ENCODE results near the gene DTX3L. TPM values are rescaled to one million over a fixed set of nuclear protein-coding genes. Genes with fewer than 3 reads are reported as not detected.

DTX3L gene
- total and polyA plus RNA-seq, 2 of the 8 experiments (the other 6 are each of a cell fraction or from before 2014, with no cell fraction given), result 1.7 to 11.3 TPM

- Histone ChIP-seq H2BK5ac (ENCODE audit: low read depth, low read length) (no peak overlapping the region), H3K79me2 (ENCODE audit: control insufficient read depth in 1 of 2, insufficient read depth in 2 of 2, low read length in 2 of 2) (no peaks in the 10 kb centered on the region), H2BK15ac (ENCODE audit: low read length) (no peak overlapping the region), H3K4me2 (ENCODE audit: insufficient read depth in 1 of 2, low read depth in 2 of 2, low read length in 2 of 2) (no peak overlapping the region), H3K23me2 (ENCODE audit: low read depth, low read length) (no peaks in the 10 kb centered on the region), H3K27ac (ENCODE audit: low read depth, low read length) (no peak overlapping the region), H4K20me1 (replicated peaks in 1 of 2; ENCODE audit: control insufficient read depth in 1 of 2, insufficient read depth in 2 of 2, low read length in 2 of 2) (no peaks in the 10 kb centered on the region), H2BK20ac (ENCODE audit: low read length) (no peak overlapping the region), H3K4ac (replicated peaks; ENCODE audit: insufficient read length, low read depth, low read length) (no peak overlapping the region), H3K4me3 (ENCODE audit: extremely low read depth in 1 of 4, insufficient read depth in 2 of 4, low read depth in 3 of 4, low read length in 4 of 4) (no peak overlapping the region), H3K27me3 (replicated peaks in 1 of 4; ENCODE audit: control insufficient read depth in 3 of 4, extremely low read depth in 1 of 4, insufficient read depth in 3 of 4, low read length in 3 of 4) (no peaks in the 10 kb centered on the region), H2BK120ac (replicated peaks; ENCODE audit: low read depth, low read length) (no peak overlapping the region), H4K5ac (ENCODE audit: insufficient read length, low read depth, low read length) (no peak overlapping the region), H3K9me3 (ENCODE audit: insufficient read depth in 2 of 2, low read depth in 1 of 2, low read length in 1 of 2) (no peaks in the 10 kb centered on the region), H3K36me3 (ENCODE audit: control insufficient read depth in 2 of 4, insufficient read depth in 4 of 4, low read length in 3 of 4) (no peaks in the 10 kb centered on the region), H3K9ac (replicated peaks in 1 of 4; ENCODE audit: extremely low read depth in 1 of 4, low read depth in 3 of 4, low read length in 3 of 4) (no peak overlapping the region), H4K8ac (ENCODE audit: extremely low read depth, insufficient read depth, low read length) (no peak overlapping the region), H2BK12ac (ENCODE audit: low read depth, low read length) (no peak overlapping the region), H3K14ac (ENCODE audit: insufficient read length) (no peak overlapping the region), H3K4me1 (replicated peaks in 1 of 4; ENCODE audit: control insufficient read depth in 3 of 4, insufficient read depth in 4 of 4, low read length in 3 of 4) (peaks cover 0 to 2% (median 0%) of the 10 kb centered on the region in 4 experiments; a peak in 1 of 7 replicates), H3K23ac (ENCODE audit: insufficient read length) (no peak overlapping the region), H2AFZ (ENCODE audit: low read length) (no peak overlapping the region), H4K91ac (replicated peaks; ENCODE audit: insufficient read length, low read length) (no peak overlapping the region), H2AK5ac (ENCODE audit: low read depth, low read length) (no peak overlapping the region), H3K18ac (ENCODE audit: extremely low read depth, low read length) (no peak overlapping the region), H3K79me1 (ENCODE audit: low read depth, low read length) (no peaks in the 10 kb centered on the region), H3K56ac (replicated peaks; ENCODE audit: insufficient read length, low read depth, low read length) (no peak overlapping the region)
- ChIA-PET CTCF (ENCODE audit: partially characterized antibody) (no interaction called here), POLR2A (ENCODE audit: partially characterized antibody) (no interaction called here)
- 77% methylated on average over 5 of the region's 5 CpGs; no CpG with 5 or more reads in 1 of the 2 experiments for WGBS, 2 experiments (ENCODE audit: extremely low coverage in 1 of 2, insufficient coverage in 1 of 2, insufficient read length in 1 of 2, insufficient replicate concordance in 2 of 2, low coverage in 1 of 2, low lambda C conversion rate in 2 of 2, missing lambda C conversion rate in 1 of 2)
- TF ChIP-seq MAFK (IDR thresholded peaks at IDR 0.05; ENCODE audit: low read depth, low read length), result 0 out of 2 replicates have a peak, but pooled peaks have one; percentile 13
- TF ChIP-seq SP1 (IDR thresholded peaks at IDR 0.05; ENCODE audit: low read depth, low read length), result no peak
- FAIRE-seq, result no peak
- no peak for DNase-seq (ENCODE audit: low read depth in 1 of 2, low spot score in 2 of 2)
These were observed 25.2 kb downstream of the DTX3L start for GRCh38 chr3:122589297-122589696.
